Measurements from ENCODE around the gene MIPEP. TPM values are rescaled to one million over a fixed set of nuclear protein-coding genes. Genes with fewer than 3 reads are reported as not detected.

MIPEP gene
- total and polyA plus RNA-seq, 10 of the 15 experiments (the other 5 are each of a cell fraction or from before 2014, with no cell fraction given) = 15.6 to 56.2 (median 29.8) TPM

DNA sequence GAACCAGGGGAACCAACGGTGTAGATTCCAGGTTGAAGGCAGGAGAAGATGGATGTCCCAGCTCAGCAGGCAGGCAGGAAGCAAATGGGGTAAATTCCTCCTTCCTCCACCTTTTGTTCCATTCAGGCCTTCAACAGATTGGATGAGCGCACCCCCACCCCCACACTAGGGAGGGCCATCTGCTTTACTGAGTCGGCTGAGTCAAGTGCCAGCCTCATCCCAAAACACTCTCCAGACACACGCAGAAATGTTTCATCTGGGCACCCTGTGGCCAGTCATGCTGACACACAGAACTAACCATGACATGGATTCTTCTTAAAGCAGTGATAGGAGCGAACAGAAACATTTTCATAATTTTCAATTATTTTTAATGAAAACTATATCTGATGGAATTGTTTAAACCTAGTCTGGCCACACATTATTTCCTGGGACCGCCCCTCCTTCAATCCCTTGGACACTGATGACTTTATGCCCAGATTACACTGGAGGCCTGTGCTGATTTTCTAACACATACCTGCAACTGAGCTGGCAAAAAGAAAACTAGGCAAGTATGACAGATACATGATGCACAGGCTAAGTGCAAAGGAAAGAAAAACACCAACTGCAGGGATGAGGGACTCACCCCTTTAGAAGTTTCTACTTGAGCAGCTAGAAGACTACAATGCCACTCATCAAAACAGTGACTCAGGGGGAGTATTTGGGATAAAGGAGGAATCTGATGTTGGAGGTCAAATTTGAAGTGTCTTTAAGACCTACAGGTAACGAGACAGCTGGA lies 164.8 kb downstream of the MIPEP start:
- no peak overlapping the region for H3K9ac ChIP-seq (ENCODE audit: control insufficient read depth, insufficient read depth, low read length)
- WGBS (ENCODE audit: insufficient coverage, insufficient replicate concordance, low lambda C conversion rate, missing lambda C conversion rate) = 68% methylated on average over 7 of the region's 7 CpGs
- ChIA-PET SMC1A (ENCODE audit: uncharacterized antibody, unreplicated experiment) (interaction anchor here (0.8 to 1.4 kb wide), 3 partner anchors 31 to 121 kb away, joined by 3 read pairs; no protein-coding TSS in a partner anchor), RAD21 (ENCODE audit: unreplicated experiment) (no interaction called here), CTCF (interaction anchor here (1.4 to 1.5 kb wide), 2 partner anchors 16 to 121 kb away, joined by 3 to 4 read pairs; no protein-coding TSS in a partner anchor), POLR2A (no interaction called here)
- H4K20me1 ChIP-seq (ENCODE audit: control insufficient read depth, insufficient read depth) = no peaks in the 10 kb centered on the region
- TF ChIP-seq RAD21 (IDR thresholded peaks at IDR 0.05; ENCODE audit: insufficient read depth, low read depth, low read length) (no peak), YBX1 (IDR thresholded peaks at IDR 0.05) (no peak), FOXK2 (IDR thresholded peaks at IDR 0.05) (no peak), CBFB (IDR thresholded peaks at IDR 0.05; ENCODE audit: low read depth) (no peak), RUNX3 (IDR thresholded peaks at IDR 0.05; ENCODE audit: low read length) (no peak), TCF3 (IDR thresholded peaks at IDR 0.05; ENCODE audit: borderline replicate concordance, insufficient read depth, low read depth, low read length) (no peak), EZH2 (IDR thresholded peaks at IDR 0.05; ENCODE audit: borderline replicate concordance, control insufficient read depth, low read depth, low read length) (no peak), STAT3 (IDR thresholded peaks at IDR 0.05; ENCODE audit: low read depth, low read length) (no peak), SKIL (IDR thresholded peaks at IDR 0.05; ENCODE audit: low read depth, poor library complexity, severe bottlenecking) (no peak), CHD1 (IDR thresholded peaks at IDR 0.05; ENCODE audit: low read depth, low read length) (no peak), TBL1XR1 (IDR thresholded peaks at IDR 0.05; ENCODE audit: low read depth, low read length) (no peak), CBX5 (IDR thresholded peaks at IDR 0.05; ENCODE audit: low read depth) (no peak), BHLHE40 (IDR thresholded peaks at IDR 0.05; ENCODE audit: borderline replicate concordance in 1 of 2, low read depth in 2 of 2, low read length in 1 of 2) (no peak)
- FAIRE-seq (no peak), ATAC-seq (no peak), DNase-seq (ENCODE audit: low read depth, low spot score) (no peak)
- no peak overlapping the region for H3K4me3 ChIP-seq
- intact Hi-C loops (cut with micrococcal nuclease; ENCODE audit: unreplicated experiment) (no loop called here), in situ Hi-C loops (cut with MboI) (no loop called here)
- H3K4me2 ChIP-seq (ENCODE audit: control insufficient read depth, insufficient read depth) = no peak overlapping the region
- H3K9me3 ChIP-seq (replicated peaks; ENCODE audit: control insufficient read depth, insufficient read depth, low read length) = no peaks in the 10 kb centered on the region
- H3K36me3 ChIP-seq (ENCODE audit: control insufficient read depth in 2 of 2, insufficient read depth in 2 of 2, low read length in 1 of 2) = peaks cover 0 to 5% of the 10 kb centered on the region in 2 experiments; a peak in 1 of 4 replicates
- H3K27me3 ChIP-seq (replicated peaks in 1 of 2; ENCODE audit: control insufficient read depth in 2 of 2, insufficient read depth in 2 of 2, low read length in 1 of 2) = no peaks in the 10 kb centered on the region
- no peaks in the 10 kb centered on the region for H3K4me1 ChIP-seq (ENCODE audit: control insufficient read depth, insufficient read depth, low read length)
- H3K27ac ChIP-seq (ENCODE audit: control insufficient read depth, insufficient read depth) = no peak overlapping the region
- H2AFZ ChIP-seq (ENCODE audit: control insufficient read depth, low read depth, low read length) = no peak overlapping the region
- no peaks in the 10 kb centered on the region for H3K79me2 ChIP-seq (ENCODE audit: control insufficient read depth, insufficient read depth, low read length)
- no TSS peak for BruUV-seq (replicated peaks)

All from GM12878 (cell line).